ENCODE measurements around the gene BCL3.

DNA sequence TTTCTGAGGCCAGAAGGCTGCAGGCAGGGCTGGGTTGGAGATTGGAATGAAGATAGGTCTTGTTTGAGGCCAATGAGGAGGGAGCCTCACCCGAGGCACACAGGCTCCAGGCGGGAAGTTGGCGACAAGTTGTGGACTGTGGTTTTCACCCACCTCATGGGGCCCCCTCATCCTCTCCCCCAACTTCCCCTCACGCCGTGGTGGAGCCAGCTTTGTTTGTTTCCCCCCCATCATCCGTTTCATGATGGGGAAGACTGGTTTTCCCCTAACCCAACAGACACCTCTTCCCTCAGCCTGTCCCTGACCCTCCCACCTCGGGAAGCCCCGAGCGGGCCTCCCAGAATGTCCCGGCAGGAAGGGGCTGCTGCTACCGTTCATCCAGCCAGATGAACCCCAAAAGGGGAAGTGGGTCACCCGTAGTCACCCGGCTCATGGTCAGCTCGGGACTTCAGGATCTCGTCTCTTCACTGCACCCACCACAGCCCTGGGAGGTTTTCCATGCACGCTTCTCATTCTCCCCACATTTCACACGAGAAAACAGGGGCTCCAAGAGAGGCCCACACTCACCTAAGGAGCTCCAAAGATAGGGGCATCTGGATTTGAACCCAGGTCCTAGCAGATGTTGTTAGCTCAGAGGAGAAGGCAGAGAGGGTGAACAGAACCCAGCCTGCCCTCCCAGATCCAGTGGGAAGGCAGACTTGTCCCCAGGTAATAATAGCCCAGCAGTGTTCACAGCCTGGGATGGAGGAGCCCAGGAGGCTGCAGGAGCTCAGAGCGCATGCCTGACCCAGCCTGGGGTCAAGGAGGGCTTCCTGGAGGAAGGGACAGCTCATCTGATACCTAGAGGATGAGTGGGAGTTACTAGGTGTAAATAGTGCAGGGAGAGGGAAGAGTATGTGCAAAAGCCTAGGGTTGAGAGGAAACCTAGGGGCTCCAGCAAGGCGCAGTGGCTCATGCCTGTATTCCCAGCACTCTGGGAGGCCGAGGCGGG, 26.1 kb upstream of the BCL3 start:
- TF ChIP-seq, protein P1, sequence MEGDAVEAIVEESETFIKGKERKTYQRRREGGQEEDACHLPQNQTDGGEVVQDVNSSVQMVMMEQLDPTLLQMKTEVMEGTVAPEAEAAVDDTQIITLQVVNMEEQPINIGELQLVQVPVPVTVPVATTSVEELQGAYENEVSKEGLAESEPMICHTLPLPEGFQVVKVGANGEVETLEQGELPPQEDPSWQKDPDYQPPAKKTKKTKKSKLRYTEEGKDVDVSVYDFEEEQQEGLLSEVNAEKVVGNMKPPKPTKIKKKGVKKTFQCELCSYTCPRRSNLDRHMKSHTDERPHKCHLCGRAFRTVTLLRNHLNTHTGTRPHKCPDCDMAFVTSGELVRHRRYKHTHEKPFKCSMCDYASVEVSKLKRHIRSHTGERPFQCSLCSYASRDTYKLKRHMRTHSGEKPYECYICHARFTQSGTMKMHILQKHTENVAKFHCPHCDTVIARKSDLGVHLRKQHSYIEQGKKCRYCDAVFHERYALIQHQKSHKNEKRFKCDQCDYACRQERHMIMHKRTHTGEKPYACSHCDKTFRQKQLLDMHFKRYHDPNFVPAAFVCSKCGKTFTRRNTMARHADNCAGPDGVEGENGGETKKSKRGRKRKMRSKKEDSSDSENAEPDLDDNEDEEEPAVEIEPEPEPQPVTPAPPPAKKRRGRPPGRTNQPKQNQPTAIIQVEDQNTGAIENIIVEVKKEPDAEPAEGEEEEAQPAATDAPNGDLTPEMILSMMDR (IDR thresholded peaks at IDR 0.05), result no peak
- TF ChIP-seq EZH2phosphoT487 (IDR thresholded peaks at IDR 0.05; ENCODE audit: borderline replicate concordance, low read depth), result no peak
- TF ChIP-seq USF2 (IDR thresholded peaks at IDR 0.05; ENCODE audit: borderline replicate concordance, low read depth, low read length), result no peak
- TF ChIP-seq NFIC (IDR thresholded peaks at IDR 0.05; ENCODE audit: borderline replicate concordance), result no peak
- no peak for TF ChIP-seq MEF2A (IDR thresholded peaks at IDR 0.05; ENCODE audit: borderline replicate concordance, low read depth)
- no peak for TF ChIP-seq FOSL2 (IDR thresholded peaks at IDR 0.05; ENCODE audit: borderline replicate concordance, low read depth)
- no peak for TF ChIP-seq MAX (IDR thresholded peaks at IDR 0.05; ENCODE audit: low read depth)
- no peak for TF ChIP-seq YY1 (IDR thresholded peaks at IDR 0.05; ENCODE audit: low read depth)

Data from SK-N-SH (cell line).